CD4-positive, alpha-beta T cell treated with Interleukin-15 for 4 hours (primary cell): ENCODE results near the gene BSN.
"Not testable (repeated sequence)": the region's sequence is repeated elsewhere in the genome, so short reads cannot be mapped to it uniquely, and the experiment has no call there.

ENCODE experiments used
- DNase-seq: peaks from one replicate; pipeline ENCODE4 v3.0.0-alpha.2; 2020; ENCODE audit warnings: low spot score

BSN gene

DNA sequence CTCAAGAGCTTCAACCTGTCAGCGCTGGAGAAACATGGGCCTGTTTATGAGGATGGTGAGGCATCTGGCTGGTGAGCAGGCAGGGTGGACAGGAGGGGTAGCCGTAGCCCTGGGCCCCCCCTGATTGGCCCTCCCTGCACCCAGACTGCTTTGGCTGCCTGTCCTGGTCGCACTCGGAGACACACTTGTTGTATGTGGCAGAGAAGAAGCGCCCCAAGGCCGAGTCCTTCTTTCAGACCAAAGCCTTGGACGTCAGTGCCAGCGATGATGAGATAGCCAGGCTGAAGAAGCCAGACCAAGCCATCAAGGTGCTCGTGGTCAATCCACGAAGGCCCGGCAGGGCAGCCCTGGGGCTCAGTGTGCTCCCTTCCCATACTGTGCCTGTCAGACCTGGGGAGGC lies 121.6 kb downstream of the BSN start:
- DNase-seq = no peak

DNA sequence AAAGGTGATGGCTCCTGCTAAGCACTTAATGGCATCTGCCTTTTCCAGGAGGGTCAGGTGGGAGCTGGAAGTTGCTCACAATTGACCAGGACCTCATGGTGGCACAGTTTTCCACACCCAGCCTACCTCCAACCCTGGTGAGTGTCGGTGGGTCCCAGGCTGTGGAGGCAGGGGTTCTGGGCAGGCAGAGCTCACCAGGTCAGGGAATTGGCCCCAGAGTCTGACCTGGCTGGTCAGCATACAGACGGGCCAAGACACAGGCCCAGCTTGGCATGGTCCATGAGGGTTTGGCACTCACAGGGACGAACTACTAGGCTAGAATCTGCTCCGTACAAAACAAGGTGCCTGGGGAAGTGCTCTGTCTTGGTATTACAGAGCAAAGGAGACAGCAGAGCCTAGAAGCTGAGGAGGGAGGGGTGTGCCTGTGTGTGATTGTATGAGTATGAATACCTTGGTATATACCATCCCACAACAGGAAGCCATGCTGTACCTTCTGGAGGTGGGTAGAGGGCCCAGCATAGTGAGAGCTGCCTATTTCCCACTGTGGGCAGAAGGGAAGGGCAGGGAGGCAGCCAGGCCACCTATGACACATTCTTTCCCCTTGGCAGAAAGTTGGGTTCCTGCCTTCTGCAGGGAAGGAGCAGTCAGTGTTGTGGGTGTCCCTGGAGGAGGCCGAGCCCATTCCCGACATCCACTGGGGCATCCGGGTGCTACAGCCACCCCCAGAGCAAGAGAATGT lies 126.4 kb downstream of the BSN start:
- no peak for DNase-seq

DNA sequence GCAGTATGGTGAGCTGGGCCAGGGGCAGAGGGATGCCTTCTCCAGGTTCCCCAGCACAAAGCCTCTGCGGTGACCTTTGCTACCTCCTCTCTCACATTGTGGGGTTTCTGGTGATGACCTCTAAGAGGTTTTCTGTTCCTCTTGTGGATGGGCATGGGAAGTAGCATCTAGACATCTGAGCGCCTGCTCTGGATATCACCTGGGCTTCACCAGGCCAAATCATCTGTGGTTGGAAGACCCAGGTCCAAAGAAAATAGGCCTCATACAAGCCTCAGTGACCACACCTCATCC lies 126.9 kb downstream of the BSN start:
- DNase-seq = no peak

DNA sequence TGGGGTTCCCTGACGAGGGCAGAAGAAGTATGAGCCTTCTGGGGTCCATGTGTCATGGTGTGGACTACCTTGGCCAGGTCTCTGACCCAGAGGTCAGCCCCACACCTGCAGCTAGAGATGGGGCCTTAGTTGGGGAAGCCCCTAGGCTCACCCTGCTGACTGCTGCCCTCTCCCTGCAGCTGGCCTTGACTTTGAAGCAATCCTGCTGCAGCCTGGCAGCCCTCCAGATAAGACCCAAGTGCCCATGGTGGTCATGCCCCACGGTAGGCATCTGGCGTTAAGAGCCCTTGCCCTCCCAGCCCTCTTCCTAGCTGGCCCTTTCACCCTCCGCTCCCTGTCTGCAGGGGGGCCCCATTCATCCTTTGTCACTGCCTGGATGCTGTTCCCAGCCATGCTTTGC lies 127.3 kb downstream of the BSN start:
- no peak for DNase-seq

- DNase-seq = no peak
Measured at GRCh38 chr3:49683162-49683561, 128.9 kb downstream of the BSN start.

GRCh38 chr3:49684453-49684852 lies 130.2 kb downstream of the BSN start:
- not testable (repeated sequence) for DNase-seq

DNA sequence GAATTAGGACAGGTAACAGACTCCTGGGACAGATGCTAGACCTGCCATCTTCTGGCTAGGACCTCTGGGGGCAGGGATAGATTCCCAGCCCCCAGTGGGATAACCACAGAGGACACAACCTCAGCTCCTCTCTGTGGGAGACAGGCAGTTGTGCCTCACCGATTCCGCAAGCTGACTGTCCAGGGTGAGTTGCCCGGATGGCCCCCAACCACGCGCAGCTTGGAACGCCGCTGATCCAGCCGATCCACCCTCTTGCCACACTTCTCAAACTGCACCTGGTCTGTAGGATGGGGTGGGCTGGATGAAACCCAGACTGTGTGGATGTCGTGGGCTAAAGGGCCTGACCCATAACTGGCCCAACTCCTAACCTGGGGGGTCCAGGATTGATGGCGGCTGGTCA lies 130.8 kb downstream of the BSN start:
- not testable (repeated sequence) for DNase-seq

GRCh38 chr3:49685846-49686245 lies 131.6 kb downstream of the BSN start:
- DNase-seq = not testable (repeated sequence)

- peak; percentile 15 for DNase-seq
Measured at GRCh38 chr3:49686346-49686745, 132.1 kb downstream of the BSN start.

DNA sequence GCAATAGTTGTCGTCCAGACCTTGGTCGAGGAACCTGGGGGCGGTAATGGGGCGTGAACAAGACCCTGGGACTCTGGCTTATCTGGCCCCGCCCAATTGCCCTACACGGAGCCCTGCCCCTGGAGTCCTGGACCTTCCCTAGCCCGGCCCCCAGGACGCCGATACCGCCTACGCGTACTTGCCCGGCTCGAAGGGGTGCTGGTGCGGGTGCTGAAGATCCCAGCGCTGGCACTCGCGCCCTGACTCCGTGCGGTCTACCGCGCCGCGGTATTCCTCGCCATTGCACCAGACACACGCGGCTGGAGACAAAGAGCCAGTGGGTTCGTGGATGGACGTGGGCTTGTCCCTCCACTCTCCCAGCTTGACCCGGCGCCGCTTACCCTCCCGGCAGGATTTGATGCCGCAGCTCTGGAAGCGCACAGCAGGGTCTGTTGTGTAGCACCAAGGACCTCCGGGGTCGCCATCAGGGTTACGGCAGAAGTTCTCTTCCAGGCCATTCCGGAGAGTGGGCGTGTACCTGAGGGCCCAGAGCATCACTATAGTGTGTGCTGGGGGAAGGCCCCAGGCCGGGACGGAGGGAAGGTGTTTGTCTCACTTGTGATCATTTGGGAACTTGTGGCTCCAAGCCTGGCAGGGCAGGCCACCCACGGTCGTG lies 132.6 kb downstream of the BSN start:
- DNase-seq = peak; percentile 22

DNA sequence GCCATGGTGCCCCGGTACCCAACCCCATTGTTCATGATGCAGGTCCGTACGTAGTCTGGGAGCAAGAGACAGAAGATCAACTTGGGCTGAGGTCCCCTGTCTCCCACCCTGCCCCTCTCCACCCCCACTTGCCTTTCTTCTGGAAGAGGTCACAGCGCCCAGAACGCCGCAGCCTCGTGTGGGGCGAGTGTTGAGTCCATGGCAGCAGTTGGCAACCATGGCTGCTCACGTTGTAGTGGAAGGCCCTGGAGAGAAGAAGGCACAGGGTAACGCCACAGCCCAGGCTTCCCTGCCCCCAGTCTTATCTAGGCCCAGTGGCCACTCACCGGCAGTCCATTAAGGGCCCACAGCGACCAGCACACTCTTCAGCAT lies 133.1 kb downstream of the BSN start:
- not testable (repeated sequence) for DNase-seq

DNA sequence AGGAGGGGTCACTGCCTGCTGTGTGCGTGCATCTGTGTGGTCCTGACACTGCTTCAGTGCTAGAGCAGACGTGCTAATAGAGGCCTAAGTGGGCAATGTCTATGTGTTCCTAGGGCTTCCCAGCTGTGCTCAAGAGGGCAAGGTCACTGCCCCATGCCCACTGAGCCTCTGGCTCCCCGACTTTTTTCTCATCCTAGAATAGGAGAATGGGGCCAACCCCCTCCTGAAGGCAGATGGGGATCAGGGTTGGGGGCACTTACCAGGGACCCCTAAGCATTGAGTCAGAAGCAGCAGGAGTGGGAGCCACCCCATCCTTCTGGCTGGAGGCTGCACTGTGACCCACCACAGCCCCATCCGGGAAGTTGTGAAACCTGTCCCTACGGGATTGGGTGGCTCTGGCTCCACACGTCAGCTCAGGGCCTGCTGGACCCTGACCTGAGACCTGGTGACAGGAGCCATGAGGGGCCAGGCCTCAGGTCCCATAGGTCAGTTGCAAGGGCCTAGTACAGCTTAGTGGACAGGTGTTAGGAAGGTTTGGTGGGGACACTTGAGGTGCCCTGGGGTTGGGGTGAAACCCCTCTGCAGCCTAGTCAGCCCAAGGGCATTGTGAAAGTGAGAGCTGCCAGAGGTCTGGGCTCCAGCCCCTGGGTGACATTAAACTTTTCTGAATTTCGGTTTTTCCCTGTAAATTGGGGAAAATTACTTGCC lies 134.2 kb downstream of the BSN start:
- not testable (repeated sequence) for DNase-seq

GRCh38 chr3:49689046-49689907 lies 135.0 kb downstream of the BSN start, which contains the start of the genes MST1 and RNF123:
Gene MST1, minus strand, starts transcription at chr3:49689474. Its CDS starts 783 bp downstream, at chr3:49688691.
Gene RNF123, plus strand, starts transcription at chr3:49689557. Its CDS starts 1,609 bp downstream, at chr3:49691166.
- DNase-seq = peak; percentile 93

DNA sequence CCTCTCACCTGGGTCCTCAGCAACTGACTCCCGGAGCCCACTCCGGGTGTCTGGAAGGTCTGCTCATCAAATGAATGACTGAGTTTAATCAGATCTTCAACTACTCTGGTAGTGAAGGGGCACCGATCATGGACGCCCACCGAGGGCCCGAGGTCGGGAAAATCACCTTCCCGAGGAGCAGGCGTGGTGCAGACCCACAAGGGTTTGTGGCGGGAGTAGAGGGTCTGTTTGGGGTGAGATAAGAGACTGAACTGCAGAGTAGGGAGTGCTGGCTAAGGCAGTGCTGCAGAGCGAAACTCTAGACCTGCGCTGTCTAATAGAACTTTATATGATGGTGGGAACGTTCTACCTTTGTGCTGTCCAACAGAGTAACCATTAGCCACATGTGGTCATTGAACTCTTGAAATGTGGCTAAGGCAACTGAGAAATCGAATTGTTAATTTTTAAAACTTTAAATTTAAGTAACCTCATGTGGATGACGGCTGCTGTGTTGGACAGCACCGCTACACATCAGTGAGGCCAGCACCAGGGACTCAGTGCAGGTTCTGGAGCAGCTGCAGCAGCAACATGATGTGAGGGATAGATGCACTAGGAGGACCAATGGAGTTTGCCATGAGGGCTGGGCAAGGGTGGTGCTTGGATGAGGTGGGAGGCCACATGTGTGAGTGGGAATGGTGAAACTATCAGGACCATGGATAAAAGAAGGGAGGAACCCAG lies 135.8 kb downstream of the BSN start:
- DNase-seq = not testable (repeated sequence)

DNA sequence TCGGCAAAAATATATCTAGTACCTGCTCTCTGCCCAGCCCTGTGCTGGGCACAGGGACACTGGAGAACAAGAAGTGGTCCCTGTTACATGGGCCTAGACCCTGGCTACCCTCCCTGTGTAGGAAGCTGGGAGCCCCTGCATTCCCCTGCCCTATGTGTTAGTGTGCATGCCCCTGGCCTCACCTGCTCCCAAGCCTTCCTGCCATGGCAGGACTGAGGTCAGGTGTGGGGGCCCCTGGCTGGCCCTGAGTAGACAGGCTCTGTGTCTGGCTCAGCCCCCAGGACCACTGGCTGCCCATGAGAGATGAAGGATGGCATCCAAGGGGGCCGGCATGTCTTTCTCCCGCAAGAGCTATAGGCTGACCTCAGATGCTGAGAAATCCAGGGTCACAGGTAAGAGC lies 136.6 kb downstream of the BSN start:
- not testable (repeated sequence) for DNase-seq

DNA sequence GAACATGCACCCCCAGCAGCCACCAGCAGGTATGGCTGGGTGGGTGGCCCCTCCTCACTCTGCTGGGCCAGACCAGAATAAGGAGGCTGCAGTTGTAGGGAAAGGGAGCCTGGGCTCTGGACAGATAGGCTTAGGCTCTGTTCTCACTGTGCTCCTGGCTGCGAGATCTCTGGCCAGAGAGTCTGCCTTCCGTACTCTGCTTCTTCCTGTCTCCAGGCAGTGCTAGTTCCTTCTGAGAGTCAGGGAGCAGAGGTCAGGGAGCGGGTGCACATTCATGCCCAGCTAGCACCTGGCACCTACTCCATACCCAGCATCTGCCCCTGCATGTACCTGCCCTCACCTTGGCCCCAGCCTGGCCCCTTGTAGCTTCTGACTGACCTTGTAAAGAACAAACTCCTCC lies 137.2 kb downstream of the BSN start:
- DNase-seq = not testable (repeated sequence)

- not testable (repeated sequence) for DNase-seq
Measured at GRCh38 chr3:49694409-49695070, 140.3 kb downstream of the BSN start.

DNA sequence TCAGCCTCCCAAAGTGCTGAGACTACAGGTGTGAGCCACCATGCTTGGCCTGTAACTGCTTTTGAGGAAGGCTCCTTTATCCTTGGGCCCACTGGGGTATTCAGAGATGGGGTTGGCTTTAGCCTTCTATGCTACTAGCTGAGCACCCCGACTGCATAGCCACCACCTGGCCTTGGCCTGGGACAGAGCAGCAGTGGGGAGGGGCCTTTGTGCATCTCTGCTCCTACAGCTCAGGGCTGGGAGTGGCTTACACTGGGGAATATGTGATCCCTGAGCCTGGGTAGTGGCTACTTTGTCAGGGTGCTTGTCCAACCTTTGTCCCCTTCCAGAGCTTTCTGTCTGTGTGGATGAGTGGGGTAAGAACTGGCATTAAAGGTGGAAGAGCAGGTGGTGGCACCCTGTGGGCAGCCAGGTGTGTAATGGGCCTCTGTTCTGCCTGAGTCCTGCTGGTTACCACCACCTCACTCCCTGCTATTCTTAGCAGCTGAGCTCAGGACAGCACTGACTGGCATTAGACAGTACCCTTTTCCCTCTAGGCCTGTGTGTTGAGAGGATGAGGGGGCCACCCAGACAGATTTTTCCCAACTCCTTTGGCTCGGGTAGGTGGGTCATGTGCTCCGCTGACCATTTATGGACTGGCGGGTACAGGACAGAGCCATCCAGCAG lies 141.2 kb downstream of the BSN start:
- not testable (repeated sequence) for DNase-seq

GRCh38 chr3:49699281-49699979 lies 145.2 kb downstream of the BSN start:
- no peak for DNase-seq

DNA sequence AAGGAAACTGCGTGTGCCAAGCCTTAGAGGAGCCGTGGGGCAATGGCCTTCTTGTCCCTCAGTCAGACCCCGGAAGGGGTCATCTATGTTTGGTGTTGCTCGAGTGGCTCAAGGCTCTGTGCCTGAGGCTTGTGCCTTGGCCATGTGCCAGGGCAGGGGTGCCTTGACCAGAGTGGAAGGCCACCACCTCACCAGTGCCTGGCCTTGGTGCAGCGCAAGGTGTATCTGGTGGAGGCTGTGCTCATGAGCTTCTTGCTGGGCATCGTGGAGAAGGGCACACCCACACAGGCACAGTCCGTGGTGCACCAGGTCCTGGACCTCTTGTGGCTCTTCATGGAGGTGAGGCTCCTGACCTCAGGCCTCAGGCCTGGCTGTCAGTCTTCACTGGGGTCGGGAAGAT lies 145.7 kb downstream of the BSN start:
- no peak for DNase-seq
